Spinal cord (tissue), 10 donors: ENCODE results near the gene RBP3. TPM values are rescaled to one million over a fixed set of nuclear protein-coding genes. Genes with fewer than 3 reads are reported as not detected.

Experiments
- DNase-seq, 6 donors: peaks; one replicate each; pipeline versions ENCODE4 v3.0.0 to v3.0.0-alpha.2; 2013 to 2015; ENCODE audit warnings: low spot score in 6 of 6, low read depth in 4 of 6
- H3K27ac ChIP-seq: one replicate; pipeline ENCODE4 v1.5.1; 2013; ENCODE audit warnings: low read depth, low read length, control low read depth
- H3K27me3 ChIP-seq: one replicate; pipeline ENCODE4 v1.6.1; 2013; ENCODE audit warnings: low read length; ENCODE audit not compliant: control insufficient read depth, insufficient read depth
- H3K36me3 ChIP-seq: one replicate; pipeline ENCODE4 v1.6.1; 2013; ENCODE audit warnings: low read length; ENCODE audit not compliant: control insufficient read depth, insufficient read depth
- H3K4me1 ChIP-seq: one replicate; pipeline ENCODE4 v1.6.1; 2013; ENCODE audit warnings: low read length; ENCODE audit not compliant: control insufficient read depth, insufficient read depth
- H3K4me3 ChIP-seq: one replicate; pipeline ENCODE4 v1.5.1; 2013; ENCODE audit warnings: low read depth, low read length, control low read depth
- H3K9me3 ChIP-seq: one replicate; pipeline ENCODE4 v1.6.1; 2013; ENCODE audit warnings: low read length; ENCODE audit not compliant: control insufficient read depth, insufficient read depth
- WGBS: methylation state at CpG from one replicate; pipeline ENCODE4 v1.1.5; 2013; ENCODE audit warnings: missing lambda C conversion rate; ENCODE audit not compliant: insufficient coverage; 5-methylcytosine and 5-hydroxymethylcytosine counted together
- polyA plus RNA-seq, 2 donors: library from polyadenylated mRNA; unstranded; fragments of 120-200 nt; gene quantifications; one replicate each; pipeline ENCODE4 v1.2.1, GENCODE V29; 2013; ENCODE audit not compliant: insufficient read length in 2 of 2
- total RNA-seq, 2 donors: library from RNA; depleted of rRNA in 1 of 2; stranded (reverse); fragments of 120-200 nt in 1 of 2; fragments of >200 nt in 1 of 2; gene quantifications; one replicate each; pipeline versions ENCODE4 v1.2.3 to v1.2.4, GENCODE V29; 2013 to 2014
- donor health status: healthy.

Gene RBP3
- total and polyA plus RNA-seq, 4 donors, result 0.29 to 0.41 TPM; not detected in 2

GRCh38 chr10:47361293-47361692, 13.1 kb downstream of the RBP3 start:
- peaks cover 14% of the 10 kb centered on the region for H3K4me1 ChIP-seq
- no peaks in the 10 kb centered on the region for H3K9me3 ChIP-seq
- H3K4me3 ChIP-seq, result no peak overlapping the region
- H3K36me3 ChIP-seq, result no peaks in the 10 kb centered on the region
- 53% methylated on average over 9 of the region's 9 CpGs for WGBS
- no peak for DNase-seq
- H3K27me3 ChIP-seq, result no peaks in the 10 kb centered on the region
- no peak overlapping the region for H3K27ac ChIP-seq

DNA sequence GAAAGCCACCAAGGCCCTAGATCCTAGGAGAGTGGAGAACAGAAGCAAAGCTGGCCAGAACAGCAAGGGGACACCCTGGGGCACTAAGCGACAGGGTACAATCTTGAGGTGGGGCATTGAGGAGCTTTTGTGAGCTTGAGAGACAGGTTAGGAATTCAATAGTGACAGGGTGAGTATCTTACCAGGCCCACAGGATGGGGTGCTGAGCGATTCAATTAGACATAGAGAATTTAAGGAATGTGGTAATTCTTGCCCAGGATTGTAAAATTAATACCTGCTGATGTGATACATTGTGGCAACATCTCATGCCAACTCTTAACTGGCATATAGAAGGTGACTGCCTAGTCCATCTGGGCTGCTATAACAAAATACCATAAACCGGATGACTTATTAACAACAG, 14.0 kb downstream of the RBP3 start:
- Histone ChIP-seq H3K4me3 (no peak overlapping the region), H3K9me3 (no peaks in the 10 kb centered on the region), H3K36me3 (no peaks in the 10 kb centered on the region), H3K27ac (no peak overlapping the region), H3K4me1 (peaks cover 15% of the 10 kb centered on the region), H3K27me3 (no peaks in the 10 kb centered on the region)
- WGBS, result 93% methylated on average over 3 of the region's 3 CpGs
- no peak for DNase-seq

DNA sequence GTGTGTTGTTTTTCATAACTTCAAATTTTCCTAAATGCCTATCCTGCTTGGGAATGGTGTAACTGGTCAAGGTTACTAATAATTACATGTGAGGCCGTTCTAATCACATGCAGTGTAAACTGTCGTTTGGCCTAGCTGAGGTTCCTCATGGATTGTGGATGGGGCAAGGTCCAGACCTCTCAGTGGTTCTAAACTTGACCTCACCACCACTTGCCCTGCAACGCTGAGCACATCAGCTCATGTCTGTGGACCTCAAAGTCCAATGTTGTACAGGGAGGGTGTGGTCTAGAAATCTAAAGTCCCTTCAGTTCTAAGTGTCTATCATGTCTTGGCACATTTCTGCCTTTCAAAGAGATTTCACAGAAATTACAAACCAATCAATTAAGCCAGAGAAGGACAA, 15.6 kb downstream of the RBP3 start:
- no peak for DNase-seq
- H3K9me3 ChIP-seq, result no peaks in the 10 kb centered on the region
- H3K27me3 ChIP-seq, result no peaks in the 10 kb centered on the region
- no CpG with 5 or more reads among the region's 3 CpGs for whole genome bisulfite sequencing
- peaks cover 13% of the 10 kb centered on the region for H3K36me3 ChIP-seq
- H3K27ac ChIP-seq, result no peak overlapping the region
- no peak overlapping the region for H3K4me3 ChIP-seq
- peaks cover 15% of the 10 kb centered on the region for H3K4me1 ChIP-seq

DNA sequence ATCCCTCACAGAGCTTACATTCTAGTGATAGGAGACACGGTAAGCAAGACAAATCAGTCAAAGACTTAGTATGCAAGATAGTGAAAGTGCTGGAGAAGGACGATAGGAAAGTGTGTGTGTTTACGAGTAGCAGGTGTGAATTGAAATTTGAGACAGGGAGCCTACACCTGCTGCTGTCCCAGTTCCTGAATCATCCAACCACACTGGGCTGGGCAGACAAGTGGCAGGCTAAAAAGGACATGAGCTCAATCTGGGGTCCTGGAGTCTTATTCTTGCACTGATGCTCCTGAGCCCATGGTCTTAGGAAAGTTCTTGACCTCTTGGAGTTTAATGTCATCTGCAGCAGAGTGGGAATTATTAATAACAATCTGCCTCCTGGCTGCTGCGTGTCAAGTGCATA, 16.2 kb downstream of the RBP3 start:
- WGBS, result 71% methylated on average over 3 of the region's 4 CpGs
- peaks cover 13% of the 10 kb centered on the region for H3K36me3 ChIP-seq
- no peaks in the 10 kb centered on the region for H3K27me3 ChIP-seq
- H3K9me3 ChIP-seq, result no peaks in the 10 kb centered on the region
- DNase-seq, result no peak
- peaks cover 15% of the 10 kb centered on the region for H3K4me1 ChIP-seq
- H3K4me3 ChIP-seq, result no peak overlapping the region
- no peak overlapping the region for H3K27ac ChIP-seq

- WGBS, result 90% methylated on average over 6 of the region's 6 CpGs
- no peak for DNase-seq
Observed at GRCh38 chr10:47364911-47365310, 16.7 kb downstream of the RBP3 start.

GRCh38 chr10:47365431-47366180, 17.4 kb downstream of the RBP3 start:
- H3K36me3 ChIP-seq, result peaks cover 13% of the 10 kb centered on the region
- H3K27me3 ChIP-seq, result no peaks in the 10 kb centered on the region
- no peak overlapping the region for H3K4me3 ChIP-seq
- no peak overlapping the region for H3K27ac ChIP-seq
- peak in 2 of 6 donors; percentile 56 to 57 for DNase-seq
- 76% methylated on average over 9 of the region's 9 CpGs for WGBS
- H3K9me3 ChIP-seq, result no peaks in the 10 kb centered on the region
- H3K4me1 ChIP-seq, result peaks cover 15% of the 10 kb centered on the region

More at GRCh38 chr10:47364911-47365310, 16.7 kb downstream of the RBP3 start:
- H3K27me3 ChIP-seq, result no peaks in the 10 kb centered on the region
- H3K4me1 ChIP-seq, result peaks cover 15% of the 10 kb centered on the region
- H3K4me3 ChIP-seq, result no peak overlapping the region
- no peak overlapping the region for H3K27ac ChIP-seq
- H3K9me3 ChIP-seq, result no peaks in the 10 kb centered on the region
- H3K36me3 ChIP-seq, result peaks cover 13% of the 10 kb centered on the region

DNA sequence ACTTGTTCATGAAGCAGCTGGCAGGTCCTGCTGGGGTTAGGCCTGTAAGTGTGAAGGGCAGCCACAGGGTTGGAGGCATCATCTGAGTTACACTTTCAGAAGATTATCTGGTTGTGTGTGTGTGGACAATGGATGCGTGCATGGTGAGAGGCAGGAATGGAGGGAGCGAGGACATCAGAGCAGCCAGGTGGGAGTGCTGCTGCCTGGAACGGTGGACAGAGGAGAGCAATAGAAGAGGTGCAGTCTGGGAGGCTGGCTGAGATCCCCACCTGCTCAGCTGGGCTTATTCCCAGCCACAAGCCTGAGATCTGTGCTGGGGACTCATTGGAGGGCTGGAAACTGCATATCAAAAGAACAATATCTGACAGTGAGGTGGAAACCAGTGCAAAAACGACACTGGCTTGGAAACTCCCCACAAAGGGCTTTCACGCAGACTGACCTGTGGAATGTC, 18.0 kb downstream of the RBP3 start:
- WGBS, result 63% methylated on average over 3 of the region's 5 CpGs
- H3K4me1 ChIP-seq, result peaks cover 15% of the 10 kb centered on the region
- peaks cover 13% of the 10 kb centered on the region for H3K36me3 ChIP-seq
- no peaks in the 10 kb centered on the region for H3K9me3 ChIP-seq
- H3K27ac ChIP-seq, result no peak overlapping the region
- no peak for DNase-seq
- no peaks in the 10 kb centered on the region for H3K27me3 ChIP-seq
- H3K4me3 ChIP-seq, result no peak overlapping the region

GRCh38 chr10:47366731-47367460, 18.7 kb downstream of the RBP3 start:
- H3K9me3 ChIP-seq, result no peaks in the 10 kb centered on the region
- H3K4me3 ChIP-seq, result no peak overlapping the region
- no peak overlapping the region for H3K27ac ChIP-seq
- no peak for DNase-seq
- peaks cover 15% of the 10 kb centered on the region for H3K4me1 ChIP-seq
- 94% methylated on average over 6 of the region's 8 CpGs for WGBS
- no peaks in the 10 kb centered on the region for H3K27me3 ChIP-seq
- peaks cover 13% of the 10 kb centered on the region for H3K36me3 ChIP-seq

- Histone ChIP-seq H3K36me3 (peaks cover 13% of the 10 kb centered on the region), H3K4me3 (no peak overlapping the region), H3K9me3 (no peaks in the 10 kb centered on the region), H3K27ac (no peak overlapping the region), H3K27me3 (no peaks in the 10 kb centered on the region), H3K4me1 (peaks cover 16% of the 10 kb centered on the region)
- DNase-seq, result no peak
- WGBS, result 82% methylated on average over 11 of the region's 11 CpGs
Observed at GRCh38 chr10:47367646-47368045, 19.5 kb downstream of the RBP3 start.
